K562 (cell line): ENCODE results near the gene MCM7. TPM values are rescaled to one million over a fixed set of nuclear protein-coding genes. Genes with fewer than 3 reads are reported as not detected.

Experiments used
- ARID4B ChIP-seq: sonication (generic); formaldehyde crosslinking; IDR thresholded peaks from 2 replicates; pipeline ENCODE4 v1.8.0; 2022; ENCODE audit warnings: mild to moderate bottlenecking, missing genetic modification reagents
- C11orf30 ChIP-seq: fragments of 450-650 bp; IDR thresholded peaks from 2 replicates; pipeline ENCODE4 v1.6.1; 2016; ENCODE audit warnings: low read depth, mild to moderate bottlenecking
- CC2D1A ChIP-seq: fragments of 450-650 bp; IDR thresholded peaks from 2 replicates; pipeline ENCODE4 v1.6.1; 2017; ENCODE audit warnings: mild to moderate bottlenecking
- CCNT2 ChIP-seq: IDR thresholded peaks from 2 replicates; pipeline ENCODE4 v1.6.1; 2011; ENCODE audit warnings: borderline replicate concordance, low read depth, mild to moderate bottlenecking, moderate library complexity, mixed read lengths, low read length; ENCODE audit not compliant: insufficient read length; ENCODE audit errors: extremely low read depth
- ELF1 ChIP-seq: fragments of 200-800 bp; sonication (Bioruptor generic); IDR thresholded peaks from 2 replicates; pipeline ENCODE4 v1.6.1; 2016; ENCODE audit warnings: missing genetic modification characterization, missing compliant biosample characterization
- ERF ChIP-seq: fragments of 450-650 bp; formaldehyde crosslinking; IDR thresholded peaks from 2 replicates; pipeline ENCODE4 v1.4.0; 2020; ENCODE audit warnings: mild to moderate bottlenecking, mixed read lengths
- FOXA3 ChIP-seq, 2 experiments: fragments of 450-650 bp in 1 of 2; sonication (generic) in 1 of 2; formaldehyde crosslinking; IDR thresholded peaks in 1 of 2; conservative IDR thresholded peaks in 1 of 2; 2 replicates each; pipeline versions ENCODE4 v1.4.0 to v1.8.0; 2020 to 2022; ENCODE audit warnings: mild to moderate bottlenecking in 2 of 2, missing genetic modification reagents in 1 of 2
- FUS ChIP-seq: fragments of 200-400 bp; formaldehyde crosslinking; optimal IDR thresholded peaks from 2 replicates; pipeline ENCODE3; 2017; ENCODE audit warnings: low read depth, low read length
- HMGN3 ChIP-seq: IDR thresholded peaks from 2 replicates; pipeline ENCODE4 v1.6.1; 2011; ENCODE audit warnings: borderline replicate concordance, low read depth, mild to moderate bottlenecking, mixed read lengths, low read length; ENCODE audit not compliant: insufficient read length; ENCODE audit errors: extremely low read depth
- MEF2D ChIP-seq: conservative IDR thresholded peaks from 2 replicates; pipeline ENCODE4 v1.6.1; 2016; ENCODE audit warnings: low read depth, missing genetic modification characterization, missing compliant biosample characterization
- PHF8 ChIP-seq: fragments of 200-600 bp; sonication (generic); IDR thresholded peaks from 2 replicates; pipeline ENCODE4 v1.6.1; 2012; ENCODE audit warnings: mixed run types, mild to moderate bottlenecking, inconsistent platforms, low read length, moderate library complexity, borderline replicate concordance
- POLR2AphosphoS5 ChIP-seq: IDR thresholded peaks from 2 replicates; pipeline ENCODE4 v1.6.1; 2011; ENCODE audit warnings: mild to moderate bottlenecking, low read depth, low read length, moderate library complexity; ENCODE audit not compliant: control insufficient read depth, insufficient read depth
- RBM25 ChIP-seq: fragments of 200-400 bp; formaldehyde crosslinking; IDR thresholded peaks from 2 replicates; pipeline ENCODE4 v1.6.1; 2018; ENCODE audit warnings: low read length, low read depth, moderate library complexity; ENCODE audit not compliant: severe bottlenecking
- TAF7 ChIP-seq: fragments of 450-650 bp; IDR thresholded peaks from 2 replicates; pipeline ENCODE4 v1.6.1; 2016; ENCODE audit warnings: missing genetic modification characterization, missing compliant biosample characterization
- TBL1XR1 ChIP-seq, 2 experiments: IDR thresholded peaks; 2 replicates each; pipeline ENCODE4 v1.6.1; 2012; ENCODE audit warnings: improper control_type of control experiment in 2 of 2, low read length in 2 of 2, mild to moderate bottlenecking in 1 of 2
- ZNF609 ChIP-seq: sonication (generic); formaldehyde crosslinking; IDR thresholded peaks from 2 replicates; pipeline ENCODE4 v1.8.1; 2023; ENCODE audit warnings: missing genetic modification reagents, mild to moderate bottlenecking, borderline replicate concordance
- ZNF76 ChIP-seq: fragments of 250-450 bp; sonication (Bioruptor Pico); IDR thresholded peaks from 2 replicates; pipeline ENCODE4 v1.4.0; 2020; ENCODE audit warnings: mild to moderate bottlenecking, moderate library complexity, borderline replicate concordance
- polyA plus RNA-seq, 8 experiments: library from polyadenylated mRNA; depleted of rRNA in 4 of 8; stranded (reverse) in 5 of 8; unstranded in 3 of 8; fragments of >200 nt; fragmentation: Nextera tagmentation in 2 of 8; fragmentation: Illumina TruSeq in 1 of 8; extraction: Ambion mirVana in 2 of 8; extraction: Trizol in 1 of 8; gene quantifications; 2 replicates each; pipeline versions ENCODE4 v1.2.1 to v1.2.3, GENCODE V29; 2011 to 2014; ENCODE audit warnings: inconsistent platforms in 1 of 8, missing spikeins in 1 of 8
- total RNA-seq, 7 experiments: library from RNA; depleted of rRNA in 6 of 7; stranded (reverse); fragments of >200 nt in 6 of 7; fragmentation: Illumina TruSeq in 2 of 7; extraction: Trizol in 2 of 7; gene quantifications; 2 replicates each; pipeline versions ENCODE4 v1.2.1 to v1.2.3, GENCODE V29; 2011 to 2021; ENCODE audit warnings: low replicate concordance in 1 of 7

MCM7 gene
- total and polyA plus RNA-seq, 9 of the 15 experiments (the other 6 are each of a cell fraction or from before 2014, with no cell fraction given), result 329 to 856 (median 437) TPM

DNA sequence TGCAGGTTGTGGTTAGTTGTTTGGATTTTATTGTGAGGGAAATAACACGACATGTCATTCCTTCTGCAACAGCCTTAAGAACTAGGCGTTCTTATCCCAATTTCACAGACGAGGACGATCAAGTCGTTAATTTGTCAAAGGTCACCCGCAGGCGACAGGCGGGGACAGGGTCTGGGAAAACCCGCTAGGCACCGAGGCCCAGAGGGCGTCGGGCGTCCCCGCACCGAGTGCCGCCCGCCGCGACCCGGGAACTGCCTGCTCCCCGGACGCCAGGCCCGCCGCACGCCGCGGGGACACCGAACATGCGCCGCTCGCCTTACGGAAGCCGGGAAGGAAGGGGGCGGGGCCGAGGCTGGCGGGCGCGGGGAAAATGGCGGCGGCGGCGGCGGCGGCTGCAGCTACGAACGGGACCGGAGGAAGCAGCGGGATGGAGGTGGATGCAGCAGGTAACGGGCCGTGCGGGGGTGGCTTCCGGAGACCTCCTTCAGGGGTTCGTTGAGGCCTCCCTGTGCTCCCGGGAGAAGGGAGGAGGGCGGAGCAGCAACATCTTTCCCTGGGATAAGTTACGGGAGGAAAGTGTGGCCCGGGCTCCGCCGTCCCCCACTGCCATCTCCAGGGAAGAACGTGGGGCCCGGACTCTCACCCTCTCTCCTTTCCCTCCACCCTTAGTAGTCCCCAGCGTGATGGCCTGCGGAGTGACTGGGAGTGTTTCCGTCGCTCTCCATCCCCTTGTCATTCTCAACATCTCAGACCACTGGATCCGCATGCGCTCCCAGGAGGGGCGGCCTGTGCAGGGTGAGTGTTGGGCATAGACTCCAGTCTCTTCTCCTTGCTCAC is 12.4 kb downstream of the MCM7 start, which contains the start of gene COPS6 (continued):
- TF ChIP-seq RBM25 (no peak), ZNF76 (CRISPR knock-in tag) (peak; percentile 93), ZNF609 (CRISPR knock-in tag) (0 out of 2 replicates have a peak, but pooled peaks have one; percentile 63), CCNT2 (peak; percentile 93), ARID4B (peak; percentile 95), FOXA3 (CRISPR knock-in tag; conservative IDR thresholded peaks at IDR 0.05 in 1 of 2, IDR thresholded peaks at IDR 0.05 in 1 of 2) (peak; percentile 30 to 83; a peak in 2 of 4 replicates), TBL1XR1 (IDR thresholded peaks at IDR 0.05; ENCODE audit: low read length in 2 of 2) (peak; percentile 11 to 46; a peak in 1 of 4 replicates), ERF (CRISPR knock-in tag) (peak; percentile 75; the same call in 1 of the 2 replicates), CC2D1A (no peak), ELF1 (tag) (peak; percentile 66; the same call in 1 of the 2 replicates), MEF2D (no peak), FUS (no peak), PHF8 (peak; percentile 96), POLR2AphosphoS5 (peak; percentile 73), HMGN3 (peak; percentile 88), C11orf30 (peak; percentile 83), TAF7 (tag) (peak; percentile 96)
